Naive B cell (primary cell): Measurements from ENCODE around the gene ZNF358. TPM values are rescaled to one million over a fixed set of nuclear protein-coding genes. Genes with fewer than 3 reads are reported as not detected.

Experiments
- ATAC-seq, 2 donors: fragments of 150-1000 bp; cut with Tn5 transposase; 2 replicates each; pipeline ENCODE4 v1.10.0; 2021; ENCODE audit warnings: low read depth in 2 of 2, mild to moderate bottlenecking in 2 of 2, moderate library complexity in 2 of 2
- DNase-seq: peaks from one replicate; pipeline ENCODE4 v3.0.0; 2022
- H3K27ac Mint-ChIP-seq, 6 donors: one replicate each; pipeline ENCODE4 v1.8.0; 2020 to 2022; ENCODE audit warnings: mild to moderate bottlenecking in 6 of 6, mixed read lengths in 6 of 6, moderate library complexity in 5 of 6, inconsistent platforms in 2 of 6
- H3K27me3 Mint-ChIP-seq, 3 donors: one replicate each; pipeline ENCODE4 v1.8.0; 2021 to 2022; ENCODE audit warnings: mixed read lengths in 3 of 3, mild to moderate bottlenecking in 1 of 3
- H3K36me3 Mint-ChIP-seq, 2 donors: one replicate each; pipeline ENCODE4 v1.8.0; 2020 to 2022; ENCODE audit warnings: mixed read lengths in 2 of 2, inconsistent platforms in 1 of 2, mild to moderate bottlenecking in 1 of 2
- H3K4me1 Mint-ChIP-seq, 3 donors: one replicate each; pipeline ENCODE4 v1.8.0; 2020 to 2022; ENCODE audit warnings: mixed read lengths in 3 of 3, inconsistent platforms in 1 of 3, mild to moderate bottlenecking in 1 of 3, moderate library complexity in 1 of 3
- H3K4me3 Mint-ChIP-seq, 8 donors: one replicate each; pipeline ENCODE4 v1.8.0; 2020 to 2022; ENCODE audit warnings: mild to moderate bottlenecking in 8 of 8, mixed read lengths in 8 of 8, moderate library complexity in 8 of 8, inconsistent platforms in 2 of 8
- H3K9me3 Mint-ChIP-seq, 7 donors: one replicate each; pipeline ENCODE4 v1.8.0; 2020 to 2022; ENCODE audit warnings: mixed read lengths in 7 of 7, mild to moderate bottlenecking in 5 of 7, inconsistent platforms in 2 of 7, moderate library complexity in 1 of 7
- polyA plus RNA-seq, 6 donors: library from polyadenylated mRNA; unstranded; fragments of 300-500 nt; fragmentation: Illumina TruSeq; gene quantifications; one replicate each; pipeline ENCODE4 v1.2.3, GENCODE V29; 2021; ENCODE audit warnings: low read depth in 6 of 6

ZNF358 gene
- polyA plus RNA-seq, 6 donors from 2014 or later, result 0.94 to 3.5 (median 1.6) TPM

DNA sequence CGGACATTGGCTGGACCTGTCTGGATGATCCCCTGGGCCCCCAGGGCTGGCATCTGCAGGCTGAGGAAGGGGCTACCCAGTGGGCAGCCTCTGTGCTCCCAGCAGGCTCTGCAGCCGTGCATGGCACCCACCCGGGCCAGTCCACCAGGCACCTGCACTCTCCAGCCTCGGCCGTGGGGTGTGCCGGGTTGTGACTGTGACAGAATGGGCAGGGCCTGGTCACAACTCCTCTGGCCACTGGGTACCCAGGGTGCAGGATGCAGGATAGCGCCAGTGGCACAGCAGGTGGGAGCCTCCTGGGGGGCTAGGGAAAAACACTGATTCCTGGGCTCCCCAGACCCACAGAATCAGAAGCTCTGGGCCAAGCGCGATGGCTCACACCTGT lies 37.1 kb upstream of the ZNF358 start:
- DNase-seq, result no peak
- Mint-ChIP-seq H3K4me1 (peaks cover 8 to 27% (median 9%) of the 10 kb centered on the region in 3 donors), H3K9me3 (peaks cover 0 to 2% (median 0%) of the 10 kb centered on the region in 7 donors), H3K27ac (peak overlapping the region in 3 of 6 donors; percentile 36 to 47 (median 42)), H3K36me3 (no peaks in the 10 kb centered on the region), H3K27me3 (no peaks in the 10 kb centered on the region), H3K4me3 (peak overlapping the region in 1 of 8 donors; percentile 9)
- ATAC-seq, result no peak

DNA sequence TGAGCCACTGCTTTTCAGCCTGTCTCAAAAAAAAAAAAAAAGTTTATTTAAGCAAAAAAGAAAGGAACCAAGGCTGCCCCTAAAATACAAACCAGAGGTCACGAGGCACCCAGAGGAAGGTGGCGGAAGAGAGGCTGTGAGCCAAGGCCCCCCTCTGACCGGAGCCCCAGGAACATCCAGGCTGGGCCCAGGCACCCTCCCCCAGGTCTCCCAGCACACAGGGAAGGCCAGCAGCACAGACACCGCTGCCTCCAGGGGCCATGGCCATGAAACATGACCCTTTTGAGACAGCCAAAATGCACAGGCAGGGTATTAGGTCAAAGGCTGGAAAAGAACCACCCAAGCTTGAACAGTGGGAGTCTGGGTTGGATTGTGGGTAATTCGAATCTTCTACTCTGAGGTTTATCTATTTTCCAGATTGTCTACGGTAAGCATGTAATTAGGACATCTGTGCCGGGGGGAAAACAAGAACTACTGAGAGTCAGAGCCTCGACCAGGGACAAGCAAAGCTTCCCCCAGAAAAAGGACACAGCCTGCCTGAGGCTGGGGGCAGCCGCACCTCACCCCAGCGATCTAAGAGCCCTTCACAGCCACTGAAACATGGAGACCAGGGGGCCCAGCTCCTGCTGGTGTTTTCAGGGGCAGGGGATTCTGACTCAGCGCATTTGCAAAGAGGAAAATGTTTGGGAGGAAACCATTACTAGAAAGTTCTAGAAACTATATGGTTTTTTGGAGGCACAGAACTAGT lies 35.5 kb upstream of the ZNF358 start:
- Mint-ChIP-seq H3K36me3 (no peaks in the 10 kb centered on the region), H3K4me3 (peak overlapping the region in 2 of 8 donors; percentile 12 to 70), H3K9me3 (peaks cover 0 to 2% (median 0%) of the 10 kb centered on the region in 7 donors), H3K27ac (peak overlapping the region; percentile 20 to 70 (median 48)), H3K4me1 (peaks cover 8 to 26% (median 13%) of the 10 kb centered on the region in 3 donors), H3K27me3 (no peaks in the 10 kb centered on the region)
- DNase-seq (no peak), ATAC-seq (no peak)

- Mint-ChIP-seq H3K4me3 (peak overlapping the region in 1 of 8 donors; percentile 12), H3K4me1 (peaks cover 8 to 25% (median 13%) of the 10 kb centered on the region in 3 donors)
- no peak for ATAC-seq
These were observed 35.0 kb upstream of the ZNF358 start for GRCh38 chr19:7480970-7481255.

DNA sequence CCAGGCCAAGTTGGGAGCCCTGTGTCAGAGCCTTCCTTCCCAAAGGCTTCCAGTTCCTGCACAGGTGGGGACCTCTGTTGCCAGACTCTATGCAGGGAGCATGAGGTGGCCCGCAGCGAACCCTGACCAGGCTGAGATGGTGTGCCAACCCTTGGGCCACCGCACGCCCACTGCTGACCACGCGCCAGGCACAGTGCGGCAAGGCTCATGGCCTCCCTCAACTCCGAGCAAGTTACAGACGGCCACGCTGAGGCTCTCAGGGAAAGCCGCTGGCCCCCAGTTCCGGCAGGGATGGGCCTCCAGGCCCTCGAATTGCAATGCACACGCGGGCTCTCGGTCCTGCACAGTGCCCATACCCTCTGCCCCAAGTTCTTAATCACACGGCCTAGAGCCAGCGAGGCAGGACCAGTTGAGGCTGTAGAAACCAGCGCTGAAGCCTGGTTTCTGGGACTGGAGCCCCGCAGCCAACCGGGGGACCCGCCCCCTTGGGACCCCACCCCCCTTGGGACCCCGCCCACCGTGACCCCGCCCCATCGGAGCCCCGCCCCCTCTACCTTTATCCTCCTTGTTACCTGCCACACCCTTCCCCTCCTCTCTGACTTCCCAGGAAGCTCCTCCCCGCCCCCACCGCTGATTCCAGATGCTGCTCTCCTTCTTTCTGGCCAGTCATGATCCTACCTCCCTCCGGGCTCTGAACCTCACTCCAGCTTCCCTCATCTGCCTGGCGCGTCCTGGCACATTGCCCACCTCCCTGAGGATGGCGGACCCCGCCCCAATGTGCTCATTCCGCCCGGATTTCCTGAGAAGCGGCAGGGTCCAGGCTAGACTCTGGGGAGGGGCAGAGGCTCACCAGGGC lies 33.1 kb upstream of the ZNF358 start:
- ATAC-seq (peak; percentile 8 to 23), DNase-seq (no peak)
- Mint-ChIP-seq H3K36me3 (no peaks in the 10 kb centered on the region), H3K4me3 (peak overlapping the region in 5 of 8 donors; percentile 47 to 80 (median 66)), H3K27me3 (no peaks in the 10 kb centered on the region), H3K27ac (peak overlapping the region in 5 of 6 donors; percentile 77 to 96 (median 82)), H3K9me3 (peaks cover 0 to 2% (median 0%) of the 10 kb centered on the region in 7 donors), H3K4me1 (peaks cover 8 to 14% (median 13%) of the 10 kb centered on the region in 3 donors)

More at GRCh38 chr19:7480970-7481255, 35.0 kb upstream of the ZNF358 start:
- Mint-ChIP-seq H3K27me3 (no peaks in the 10 kb centered on the region), H3K9me3 (peaks cover 0 to 2% (median 0%) of the 10 kb centered on the region in 7 donors), H3K27ac (peak overlapping the region in 4 of 6 donors; percentile 22 to 81 (median 61)), H3K36me3 (no peaks in the 10 kb centered on the region)
- DNase-seq, result no peak

- ATAC-seq (no peak), DNase-seq (no peak)
- no peaks in the 10 kb centered on the region for H3K27me3 Mint-ChIP-seq
- H3K9me3 Mint-ChIP-seq, result peaks cover 0 to 2% (median 0%) of the 10 kb centered on the region in 7 donors
- no peaks in the 10 kb centered on the region for H3K36me3 Mint-ChIP-seq
- peaks cover 8 to 14% (median 13%) of the 10 kb centered on the region in 3 donors for H3K4me1 Mint-ChIP-seq
- H3K27ac Mint-ChIP-seq, result peak overlapping the region in 4 of 6 donors; percentile 51 to 96 (median 84)
- peak overlapping the region in 3 of 8 donors; percentile 47 to 80 (median 67) for H3K4me3 Mint-ChIP-seq
These were observed 32.1 kb upstream of the ZNF358 start for GRCh38 chr19:7483720-7484201.

DNA sequence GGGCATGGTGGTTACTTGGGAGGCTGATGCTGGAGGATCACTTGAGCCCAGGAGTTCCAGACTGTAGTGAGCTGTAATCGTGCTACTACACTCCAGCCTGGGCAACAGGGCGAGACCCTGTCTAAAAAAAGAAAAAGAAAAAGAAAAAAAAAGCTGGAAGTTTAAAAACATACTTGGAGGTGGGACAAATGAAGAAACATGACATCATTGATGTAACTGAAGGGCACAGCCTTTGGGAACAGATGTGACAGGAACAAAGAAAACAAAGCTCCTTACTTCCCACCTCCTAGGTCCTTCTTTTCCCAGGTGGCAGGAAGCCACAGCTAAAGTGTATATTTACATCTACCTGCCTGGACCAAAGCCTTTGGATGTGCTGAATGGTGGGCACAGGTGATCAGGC lies 29.0 kb upstream of the ZNF358 start:
- H3K36me3 Mint-ChIP-seq, result no peaks in the 10 kb centered on the region
- H3K4me1 Mint-ChIP-seq, result peaks cover 13 to 17% (median 15%) of the 10 kb centered on the region in 3 donors
- ATAC-seq (no peak), DNase-seq (no peak)
- peaks cover 0 to 4% (median 0%) of the 10 kb centered on the region in 3 donors for H3K27me3 Mint-ChIP-seq
- H3K9me3 Mint-ChIP-seq, result peaks cover 0 to 2% (median 0%) of the 10 kb centered on the region in 7 donors
- H3K27ac Mint-ChIP-seq, result peak overlapping the region in 2 of 6 donors; percentile 41 to 81
- H3K4me3 Mint-ChIP-seq, result peak overlapping the region in 4 of 8 donors; percentile 44 to 85 (median 62)

DNA sequence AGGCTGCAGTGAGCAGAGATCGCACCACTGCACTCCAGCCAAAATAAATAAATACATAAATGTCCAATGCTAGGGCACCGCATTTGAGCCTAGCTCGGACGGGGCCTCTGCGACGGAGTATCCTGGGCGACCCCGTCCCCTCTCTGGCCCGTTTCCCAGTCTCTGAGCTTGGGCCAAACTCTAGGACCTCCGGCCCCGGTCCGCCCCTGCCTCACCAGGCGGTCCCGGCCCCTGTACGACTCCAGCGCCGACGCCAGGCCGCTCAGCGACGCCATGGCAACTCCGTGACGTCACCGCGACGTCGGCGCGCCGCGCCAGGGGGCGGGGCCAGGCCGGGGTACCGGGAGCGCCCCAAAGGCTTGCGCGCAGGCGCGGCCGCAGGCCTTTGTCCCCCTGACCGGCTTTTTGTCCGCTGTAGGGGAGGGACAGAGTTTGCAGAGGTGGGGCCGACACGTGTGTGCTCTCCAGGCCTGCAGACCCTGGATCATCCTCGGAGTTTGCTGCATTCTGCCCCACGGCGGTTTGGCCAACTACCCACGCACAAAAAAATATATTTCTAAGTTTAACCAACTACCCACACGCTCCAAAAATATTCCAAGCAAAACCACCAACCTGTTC lies 27.1 kb upstream of the ZNF358 start, which contains the start of gene PEX11G:
Gene PEX11G, minus strand, starts transcription at position 300 of the 618 bp plus-strand sequence. Its CDS starts 25 bp downstream, at position 275.
- DNase-seq, result peak; percentile 89
- peak within 1 kb of the TSS; percentile 73 to 90 (median 86) for H3K4me3 Mint-ChIP-seq
- peak within 1 kb of the TSS; percentile 60 to 96 (median 81) for H3K27ac Mint-ChIP-seq
- peaks cover 0 to 9% (median 4%) of the 10 kb centered on the region in 3 donors for H3K27me3 Mint-ChIP-seq
- no peaks in the 10 kb centered on the region for H3K36me3 Mint-ChIP-seq
- ATAC-seq, result peak; percentile 98 to 99
- no peaks in the 10 kb centered on the region for H3K9me3 Mint-ChIP-seq
- H3K4me1 Mint-ChIP-seq, result peaks cover 3 to 11% (median 10%) of the 10 kb centered on the region in 3 donors

DNA sequence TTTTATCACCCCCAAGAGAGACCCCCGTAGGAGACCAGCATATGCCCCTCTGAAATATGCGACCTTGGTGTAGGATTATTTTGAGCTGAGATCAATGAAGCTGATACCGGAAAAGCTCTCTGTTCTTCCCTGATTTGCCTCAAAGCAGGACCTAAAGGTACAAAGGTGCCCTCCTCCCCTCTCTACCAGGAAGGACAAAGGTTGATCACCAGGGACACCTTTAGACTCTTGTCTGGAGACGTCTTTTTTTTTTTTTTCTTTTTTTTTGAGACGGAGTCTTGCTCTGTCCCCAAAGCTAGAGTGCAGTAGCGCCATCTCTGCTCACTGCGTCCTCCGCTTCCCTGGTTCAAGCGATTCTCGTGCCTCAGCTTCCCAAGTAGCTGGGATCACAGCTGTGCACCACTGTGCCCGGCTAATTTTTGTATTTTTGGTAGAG lies 26.3 kb upstream of the ZNF358 start:
- no peaks in the 10 kb centered on the region for H3K36me3 Mint-ChIP-seq
- H3K4me3 Mint-ChIP-seq, result peak overlapping the region; percentile 73 to 90 (median 85)
- no peak for ATAC-seq
- peaks cover 0 to 10% (median 9%) of the 10 kb centered on the region in 3 donors for H3K4me1 Mint-ChIP-seq
- no peaks in the 10 kb centered on the region for H3K9me3 Mint-ChIP-seq
- H3K27me3 Mint-ChIP-seq, result peaks cover 0 to 12% (median 6%) of the 10 kb centered on the region in 3 donors
- H3K27ac Mint-ChIP-seq, result peak overlapping the region in 5 of 6 donors; percentile 10 to 94 (median 75)
- DNase-seq, result no peak

DNA sequence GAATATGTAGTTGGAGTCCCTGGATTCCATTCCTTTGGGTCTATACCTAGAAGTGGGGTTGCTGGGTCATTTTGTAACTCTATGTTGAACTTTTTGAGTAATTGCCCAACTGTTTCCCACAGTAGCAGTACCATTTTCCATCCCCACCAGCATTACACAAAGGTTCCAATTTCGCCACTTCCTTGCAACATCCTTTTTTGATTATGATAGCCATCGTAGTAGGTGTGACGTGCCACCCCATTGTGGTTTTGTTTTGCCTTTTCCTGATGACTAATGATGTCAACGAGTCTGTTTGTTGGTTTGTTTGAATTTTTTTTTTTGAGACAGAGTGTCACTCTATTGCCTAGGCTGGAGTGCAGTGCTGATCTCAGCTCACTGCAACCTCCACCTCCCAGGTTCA lies 23.8 kb upstream of the ZNF358 start:
- Mint-ChIP-seq H3K4me1 (peaks cover 0 to 10% (median 9%) of the 10 kb centered on the region in 3 donors), H3K27me3 (peaks cover 5 to 30% (median 22%) of the 10 kb centered on the region in 3 donors), H3K9me3 (no peaks in the 10 kb centered on the region), H3K4me3 (peak overlapping the region in 2 of 8 donors; percentile 63 to 64), H3K36me3 (no peaks in the 10 kb centered on the region), H3K27ac (no peak overlapping the region)
- ATAC-seq, result no peak
- no peak for DNase-seq

DNA sequence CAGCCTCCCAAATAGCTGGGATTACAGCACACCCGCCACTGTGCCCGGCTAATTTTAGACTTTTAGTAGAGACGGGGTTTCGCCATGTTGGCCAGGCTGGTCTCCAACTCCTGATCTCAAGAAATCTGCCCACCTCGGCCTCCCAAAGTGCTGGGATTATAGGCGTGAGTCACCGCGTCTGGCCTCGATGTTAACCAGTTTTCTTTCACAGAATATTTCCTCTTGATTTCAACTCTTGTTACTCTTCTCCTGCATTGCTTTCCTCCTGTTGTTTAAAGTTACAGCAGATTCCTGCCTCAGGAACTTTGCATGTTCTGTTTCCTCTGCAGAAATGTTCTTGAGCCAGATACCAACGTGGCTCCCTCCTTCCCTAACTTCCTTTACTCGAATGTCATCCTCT lies 23.3 kb upstream of the ZNF358 start:
- peaks cover 10 to 34% (median 26%) of the 10 kb centered on the region in 3 donors for H3K27me3 Mint-ChIP-seq
- H3K4me1 Mint-ChIP-seq, result peaks cover 0 to 10% (median 9%) of the 10 kb centered on the region in 3 donors
- peak overlapping the region in 1 of 8 donors; percentile 64 for H3K4me3 Mint-ChIP-seq
- no peak for ATAC-seq
- no peaks in the 10 kb centered on the region for H3K9me3 Mint-ChIP-seq
- DNase-seq, result no peak
- H3K36me3 Mint-ChIP-seq, result no peaks in the 10 kb centered on the region
- peak overlapping the region in 1 of 6 donors; percentile 81 for H3K27ac Mint-ChIP-seq

DNA sequence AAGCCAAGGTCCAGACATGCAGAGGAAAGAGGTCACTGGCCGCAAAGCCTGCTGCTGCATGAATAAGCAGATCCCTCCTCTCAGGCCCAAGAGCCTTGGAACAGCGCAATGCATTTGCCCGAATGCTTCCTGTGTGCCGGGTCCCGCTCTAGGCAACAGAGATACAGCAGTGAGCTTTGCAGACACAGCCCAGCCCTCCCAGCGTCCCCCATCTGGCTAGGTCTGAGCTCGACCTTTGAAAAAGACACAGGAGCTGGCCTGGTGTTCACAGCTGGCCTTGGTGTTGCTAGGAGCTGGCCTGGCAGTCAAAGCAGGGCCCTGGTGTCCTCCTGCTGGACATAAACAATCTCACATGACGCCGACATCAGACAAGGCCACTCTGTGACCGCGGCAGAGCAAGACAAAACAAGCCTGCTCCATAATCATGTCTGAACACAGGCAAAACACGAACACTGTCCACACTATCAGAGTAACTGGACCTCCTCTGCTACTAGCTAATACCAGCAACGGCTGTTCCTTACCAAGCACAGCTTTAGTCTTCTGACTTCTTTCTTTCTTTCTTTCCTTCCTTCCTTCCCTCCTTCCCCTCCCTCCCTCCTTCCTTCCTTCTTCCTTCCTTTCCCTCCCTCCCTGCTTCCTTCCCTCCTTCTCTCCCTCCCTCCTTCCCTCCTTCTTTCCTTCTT lies 21.3 kb upstream of the ZNF358 start:
- Mint-ChIP-seq H3K9me3 (no peaks in the 10 kb centered on the region), H3K36me3 (no peaks in the 10 kb centered on the region), H3K4me3 (peak overlapping the region in 1 of 8 donors; percentile 24), H3K4me1 (peaks cover 0 to 5% (median 4%) of the 10 kb centered on the region in 3 donors), H3K27me3 (peaks cover 12 to 53% (median 41%) of the 10 kb centered on the region in 3 donors), H3K27ac (peak overlapping the region in 1 of 6 donors; percentile 13)
- no peak for ATAC-seq
- DNase-seq, result no peak

- no peak for DNase-seq
- Mint-ChIP-seq H3K9me3 (no peaks in the 10 kb centered on the region), H3K4me3 (peak overlapping the region in 2 of 8 donors; percentile 17 to 45), H3K4me1 (peaks cover 3 to 8% (median 4%) of the 10 kb centered on the region in 3 donors), H3K27me3 (peaks cover 22 to 65% (median 49%) of the 10 kb centered on the region in 3 donors), H3K27ac (peak overlapping the region in 1 of 6 donors; percentile 26), H3K36me3 (no peaks in the 10 kb centered on the region)
- ATAC-seq, result peak; percentile 39 to 60
These were observed 18.6 kb upstream of the ZNF358 start for GRCh38 chr19:7497292-7497691.
